ENCODE measurements around the gene IRGQ. TPM values are rescaled to one million over a fixed set of nuclear protein-coding genes. Genes with fewer than 3 reads are reported as not detected.

Gene IRGQ
- total RNA-seq, 1 donor from 2014 or later = 21.1 TPM

DNA sequence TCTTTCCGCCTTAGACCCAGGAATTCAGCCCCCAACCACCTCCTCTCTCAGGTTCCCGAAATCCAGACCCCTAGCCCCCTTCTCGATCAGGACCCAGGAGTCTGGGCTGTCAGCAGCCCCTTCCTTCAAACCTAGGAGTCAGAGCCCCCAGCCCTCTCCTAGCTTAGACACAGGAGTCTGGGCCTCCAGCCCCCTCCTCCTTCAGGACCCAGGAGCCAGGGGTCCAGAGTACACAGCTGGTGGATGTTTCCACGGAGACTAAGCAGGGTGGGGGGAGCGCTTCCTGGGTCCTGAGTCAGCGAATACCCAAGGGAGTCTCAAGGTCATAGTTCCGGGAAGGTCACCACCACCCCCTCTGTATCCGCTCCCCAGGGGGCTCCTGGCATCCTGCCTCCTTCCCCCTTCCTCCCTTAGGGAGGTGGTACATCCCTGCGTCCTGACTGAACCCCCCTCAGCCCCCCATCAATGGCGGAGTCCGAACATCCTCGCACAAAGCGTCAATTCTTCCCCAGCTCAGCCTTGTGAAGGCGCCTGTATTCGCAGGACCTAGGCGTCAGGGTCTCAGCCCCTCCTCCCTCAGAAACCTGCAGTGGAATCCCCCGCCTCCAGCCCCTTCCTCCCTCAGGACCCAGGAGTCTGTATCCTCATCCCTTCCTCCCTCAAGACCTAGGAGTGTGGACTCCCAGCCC, 39.1 kb upstream of the IRGQ start:
- TF ChIP-seq, protein P1, sequence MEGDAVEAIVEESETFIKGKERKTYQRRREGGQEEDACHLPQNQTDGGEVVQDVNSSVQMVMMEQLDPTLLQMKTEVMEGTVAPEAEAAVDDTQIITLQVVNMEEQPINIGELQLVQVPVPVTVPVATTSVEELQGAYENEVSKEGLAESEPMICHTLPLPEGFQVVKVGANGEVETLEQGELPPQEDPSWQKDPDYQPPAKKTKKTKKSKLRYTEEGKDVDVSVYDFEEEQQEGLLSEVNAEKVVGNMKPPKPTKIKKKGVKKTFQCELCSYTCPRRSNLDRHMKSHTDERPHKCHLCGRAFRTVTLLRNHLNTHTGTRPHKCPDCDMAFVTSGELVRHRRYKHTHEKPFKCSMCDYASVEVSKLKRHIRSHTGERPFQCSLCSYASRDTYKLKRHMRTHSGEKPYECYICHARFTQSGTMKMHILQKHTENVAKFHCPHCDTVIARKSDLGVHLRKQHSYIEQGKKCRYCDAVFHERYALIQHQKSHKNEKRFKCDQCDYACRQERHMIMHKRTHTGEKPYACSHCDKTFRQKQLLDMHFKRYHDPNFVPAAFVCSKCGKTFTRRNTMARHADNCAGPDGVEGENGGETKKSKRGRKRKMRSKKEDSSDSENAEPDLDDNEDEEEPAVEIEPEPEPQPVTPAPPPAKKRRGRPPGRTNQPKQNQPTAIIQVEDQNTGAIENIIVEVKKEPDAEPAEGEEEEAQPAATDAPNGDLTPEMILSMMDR (IDR thresholded peaks at IDR 0.05) = no peak
- ATAC-seq (no peak), DNase-seq (no peak)
- Histone ChIP-seq H3K27ac (no peak overlapping the region), H3K4me3 (no peak overlapping the region), H3K4me1 (peaks cover under 1% of the 10 kb centered on the region), H3K36me3 (no peaks in the 10 kb centered on the region), H3K27me3 (ENCODE audit: low read depth) (peaks cover 8% of the 10 kb centered on the region), H3K9me3 (no peaks in the 10 kb centered on the region)
- intact Hi-C loops (cut with DNase I) = no loop called here

DNA sequence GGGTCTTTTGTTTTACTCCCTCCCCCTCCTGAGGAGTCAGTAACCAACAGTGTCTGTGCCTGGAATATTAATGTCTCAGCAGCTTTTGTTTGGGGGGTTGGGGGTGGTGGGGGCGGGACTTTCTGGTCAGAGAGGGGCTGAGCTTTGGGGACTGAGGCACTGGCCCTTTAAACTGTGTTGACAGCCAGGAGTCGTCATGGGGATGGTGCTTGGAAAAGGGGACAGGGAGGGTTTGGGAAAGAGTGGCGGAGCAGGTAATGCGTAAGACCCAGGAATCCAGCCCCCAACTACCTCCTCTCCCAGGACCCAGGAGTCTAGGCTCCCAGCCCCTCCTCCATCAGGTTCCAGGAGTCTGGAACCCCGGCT, 38.6 kb upstream of the IRGQ start:
- DNase-seq (no peak), ATAC-seq (no peak)
- Histone ChIP-seq H3K27me3 (ENCODE audit: low read depth) (peaks cover 8% of the 10 kb centered on the region), H3K36me3 (no peaks in the 10 kb centered on the region), H3K9me3 (no peaks in the 10 kb centered on the region), H3K27ac (no peak overlapping the region), H3K4me3 (no peak overlapping the region), H3K4me1 (no peaks in the 10 kb centered on the region)
- TF ChIP-seq, protein P1 (IDR thresholded peaks at IDR 0.05) = no peak
- intact Hi-C loops (cut with DNase I) = no loop called here

DNA sequence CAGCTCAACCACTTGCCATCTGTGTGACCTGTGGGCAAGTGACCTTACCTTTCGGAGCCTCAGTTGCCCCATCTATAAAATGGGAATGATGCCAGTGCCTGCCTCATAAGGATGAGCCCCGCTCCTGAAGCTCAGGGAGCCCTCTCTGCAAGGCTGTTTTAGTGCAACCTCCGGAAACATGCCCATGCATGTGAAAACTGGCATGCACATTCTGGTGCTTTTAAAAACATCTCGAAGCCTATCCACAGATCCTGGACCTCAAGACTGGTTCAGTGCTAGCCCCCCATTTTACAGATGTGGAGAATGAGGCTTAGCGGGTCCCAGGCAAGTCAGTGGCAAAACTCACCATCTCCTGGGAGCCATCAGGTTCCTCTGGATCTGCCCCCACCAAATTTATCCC, 38.1 kb upstream of the IRGQ start:
- Histone ChIP-seq H3K4me3 (no peak overlapping the region), H3K36me3 (no peaks in the 10 kb centered on the region), H3K27ac (no peak overlapping the region), H3K4me1 (no peaks in the 10 kb centered on the region), H3K9me3 (no peaks in the 10 kb centered on the region), H3K27me3 (ENCODE audit: low read depth) (peaks cover 8% of the 10 kb centered on the region)
- intact Hi-C loops (cut with DNase I) = no loop called here
- no peak for DNase-seq
- TF ChIP-seq, protein P1 (IDR thresholded peaks at IDR 0.05) = no peak
- ATAC-seq = no peak

DNA sequence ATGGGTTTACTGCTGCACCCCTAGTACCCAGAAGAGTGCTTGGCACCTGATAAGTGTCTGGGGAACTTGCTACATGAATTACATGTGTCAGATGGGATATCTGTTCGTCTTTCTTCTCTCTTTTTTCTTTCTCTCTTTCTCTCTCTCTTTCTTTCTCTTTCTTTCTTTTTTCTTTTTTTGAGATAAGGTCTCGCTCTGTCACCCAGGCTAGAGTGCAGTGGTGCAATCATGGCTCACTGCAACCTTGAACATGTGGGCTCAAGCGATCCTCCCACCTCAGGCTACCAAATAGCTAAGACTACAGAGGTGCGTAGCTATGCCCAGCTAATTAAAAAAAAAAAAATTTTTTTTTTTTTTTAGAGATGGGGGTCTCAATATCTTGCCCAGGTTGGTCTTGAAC, 37.6 kb upstream of the IRGQ start:
- intact Hi-C loops (cut with DNase I) = no loop called here

DNA sequence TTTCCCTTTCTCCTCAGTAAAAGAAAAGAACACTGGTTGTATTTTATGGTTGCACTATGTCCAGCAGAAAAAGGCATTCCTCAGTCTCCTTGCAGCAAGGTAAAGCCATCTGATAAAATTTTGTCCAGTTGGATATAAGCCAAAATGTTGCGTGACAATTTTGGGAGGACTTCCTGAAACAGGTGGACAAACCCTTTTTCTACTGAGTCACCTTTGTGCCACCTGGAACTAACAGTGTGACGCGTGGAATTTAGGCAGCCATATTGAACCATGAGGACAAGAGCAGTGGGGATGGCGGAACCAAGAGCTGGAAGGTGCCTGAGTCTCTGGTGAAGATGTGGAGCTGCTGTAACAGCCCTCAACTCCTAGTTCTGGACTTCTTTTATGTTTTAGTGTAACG, 35.6 kb upstream of the IRGQ start:
- intact Hi-C loops (cut with DNase I) = no loop called here
- Histone ChIP-seq H3K36me3 (no peaks in the 10 kb centered on the region), H3K4me1 (no peaks in the 10 kb centered on the region), H3K27ac (no peak overlapping the region), H3K27me3 (ENCODE audit: low read depth) (peaks cover 4% of the 10 kb centered on the region), H3K4me3 (no peak overlapping the region), H3K9me3 (no peaks in the 10 kb centered on the region)
- no peak for DNase-seq
- TF ChIP-seq, protein P1 (IDR thresholded peaks at IDR 0.05) = no peak
- no peak for ATAC-seq

More for the DNA sequence above, 37.6 kb upstream of the IRGQ start:
- no peak for DNase-seq
- peaks cover 7% of the 10 kb centered on the region for H3K27me3 ChIP-seq (ENCODE audit: low read depth)
- TF ChIP-seq, protein P1 (IDR thresholded peaks at IDR 0.05) = no peak
- no peaks in the 10 kb centered on the region for H3K4me1 ChIP-seq
- no peak overlapping the region for H3K27ac ChIP-seq
- H3K36me3 ChIP-seq = no peaks in the 10 kb centered on the region
- no peak overlapping the region for H3K4me3 ChIP-seq
- no peaks in the 10 kb centered on the region for H3K9me3 ChIP-seq
- no peak for ATAC-seq
